H9 (cell line): ENCODE measurements around the gene SLC25A41. TPM values are rescaled to one million over a fixed set of nuclear protein-coding genes. Genes with fewer than 3 reads are reported as not detected.

Experiments
- DNase-seq: peaks from one replicate; pipeline ENCODE4 v3.0.0-alpha.2; 2017
- H2AFZ ChIP-seq: one replicate; pipeline ENCODE4 v1.6.1; 2013; ENCODE audit warnings: mild to moderate bottlenecking, low read length, control low read depth, moderate library complexity
- H2AK5ac ChIP-seq: 2 replicates; pipeline ENCODE4 v1.6.1; 2013; ENCODE audit warnings: low read length, control low read depth, mixed read lengths; ENCODE audit not compliant: insufficient read length
- H2BK120ac ChIP-seq: one replicate; pipeline ENCODE4 v1.6.1; 2013; ENCODE audit warnings: low read depth, mild to moderate bottlenecking, low read length, control low read depth, inconsistent platforms; ENCODE audit not compliant: poor library complexity, severe bottlenecking
- H2BK12ac ChIP-seq: 2 replicates; pipeline ENCODE4 v1.6.1; 2013; ENCODE audit warnings: low read length, control low read depth, mixed read lengths, low read depth; ENCODE audit not compliant: insufficient read length
- H2BK15ac ChIP-seq: 2 replicates; pipeline ENCODE4 v1.6.1; 2013; ENCODE audit warnings: low read depth, low read length, control low read depth
- H2BK20ac ChIP-seq: one replicate; pipeline ENCODE4 v1.6.1; 2013; ENCODE audit warnings: low read depth, mild to moderate bottlenecking, low read length, control low read depth, inconsistent platforms; ENCODE audit not compliant: poor library complexity, severe bottlenecking
- H2BK5ac ChIP-seq: 2 replicates; pipeline ENCODE4 v1.6.1; 2013; ENCODE audit warnings: low read length, control low read depth, mixed read lengths; ENCODE audit not compliant: insufficient read length
- H3K14ac ChIP-seq: 2 replicates; pipeline ENCODE4 v1.6.1; 2013; ENCODE audit warnings: low read length, control low read depth; ENCODE audit not compliant: insufficient read depth
- H3K18ac ChIP-seq: 2 replicates; pipeline ENCODE4 v1.6.1; 2013; ENCODE audit warnings: low read depth, mild to moderate bottlenecking, mixed read lengths, low read length, control low read depth; ENCODE audit not compliant: insufficient read length
- H3K23ac ChIP-seq: 2 replicates; pipeline ENCODE4 v1.6.1; 2013; ENCODE audit warnings: low read length, control low read depth, mixed read lengths, low read depth; ENCODE audit not compliant: insufficient read length
- H3K23me2 ChIP-seq: 2 replicates; pipeline ENCODE4 v1.6.1; 2013; ENCODE audit warnings: low read depth, mild to moderate bottlenecking, mixed read lengths, low read length, control low read depth; ENCODE audit not compliant: insufficient read length, poor library complexity, severe bottlenecking
- H3K27ac ChIP-seq: 2 replicates; pipeline ENCODE4 v1.5.1; 2013; ENCODE audit warnings: low read length, control low read depth, mixed read lengths, low read depth; ENCODE audit not compliant: insufficient read length
- H3K27me3 ChIP-seq: 2 replicates; pipeline ENCODE4 v1.6.1; 2013; ENCODE audit warnings: low read length, control low read depth, inconsistent platforms; ENCODE audit not compliant: insufficient read depth
- H3K4ac ChIP-seq: 2 replicates; pipeline ENCODE4 v1.6.1; 2013; ENCODE audit warnings: low read depth, mild to moderate bottlenecking, control low read depth, inconsistent platforms, low read length, moderate library complexity
- H3K4me1 ChIP-seq: 2 replicates; pipeline ENCODE4 v1.6.1; 2013; ENCODE audit warnings: low read length, control low read depth, inconsistent platforms; ENCODE audit not compliant: insufficient read depth
- H3K4me2 ChIP-seq: 2 replicates; pipeline ENCODE4 v1.6.1; 2013; ENCODE audit warnings: low read length, control low read depth, mixed read lengths; ENCODE audit not compliant: insufficient read length, insufficient read depth
- H3K56ac ChIP-seq: 2 replicates; pipeline ENCODE4 v1.6.1; 2013; ENCODE audit warnings: low read depth, mild to moderate bottlenecking, mixed read lengths, low read length, control low read depth; ENCODE audit not compliant: insufficient read length
- H3K79me1 ChIP-seq: 2 replicates; pipeline ENCODE4 v1.6.1; 2013; ENCODE audit warnings: low read depth, mild to moderate bottlenecking, moderate library complexity, low read length, control low read depth, inconsistent platforms; ENCODE audit not compliant: insufficient read depth, poor library complexity, severe bottlenecking
- H3K79me2 ChIP-seq: 2 replicates; pipeline ENCODE4 v1.6.1; 2013; ENCODE audit warnings: low read length, control low read depth, inconsistent platforms; ENCODE audit not compliant: insufficient read depth
- H3K9ac ChIP-seq: 2 replicates; pipeline ENCODE4 v1.6.1; 2013; ENCODE audit warnings: low read length, control low read depth, mixed read lengths; ENCODE audit not compliant: insufficient read length; ENCODE audit errors: extremely low read depth
- H3K9me3 ChIP-seq: one replicate; pipeline ENCODE4 v1.6.1; 2013; ENCODE audit warnings: low read depth, low read length, inconsistent platforms; ENCODE audit not compliant: control insufficient read depth
- H3T11ph ChIP-seq: one replicate; pipeline ENCODE4 v1.6.1; 2013; ENCODE audit warnings: mild to moderate bottlenecking, low read length, control low read depth, inconsistent platforms
- H4K20me1 ChIP-seq: one replicate; pipeline ENCODE4 v1.6.1; 2013; ENCODE audit not compliant: control insufficient read depth, insufficient read length, insufficient read depth
- H4K5ac ChIP-seq: 2 replicates; pipeline ENCODE4 v1.6.1; 2013; ENCODE audit warnings: low read depth, mild to moderate bottlenecking, mixed read lengths, low read length, control low read depth; ENCODE audit not compliant: insufficient read length
- H4K8ac ChIP-seq: replicated peaks from 2 replicates; pipeline ENCODE4 v1.6.1; 2013; ENCODE audit warnings: low read length, control low read depth, mixed read lengths, low read depth; ENCODE audit not compliant: insufficient read length
- H4K91ac ChIP-seq: 2 replicates; pipeline ENCODE4 v1.6.1; 2013; ENCODE audit warnings: low read depth, mild to moderate bottlenecking, moderate library complexity, mixed read lengths, low read length, control low read depth; ENCODE audit not compliant: insufficient read length
- H3K27ac Mint-ChIP-seq, 3 experiments: 2 replicates in 2 of 3; 3 replicates in 1 of 3; pipeline ENCODE4 v1.8.0; 2020 to 2021; ENCODE audit warnings: mixed read lengths in 3 of 3, mild to moderate bottlenecking in 1 of 3, moderate library complexity in 1 of 3
- H3K27me3 Mint-ChIP-seq: 2 replicates; pipeline ENCODE4 v1.8.0; 2021; ENCODE audit warnings: low read depth, mild to moderate bottlenecking, moderate library complexity, mixed read lengths
- H3K36me3 Mint-ChIP-seq, 3 experiments: 2 replicates in 2 of 3; 3 replicates in 1 of 3; pipeline ENCODE4 v1.8.0; 2020 to 2021; ENCODE audit warnings: low read depth in 3 of 3, mixed read lengths in 3 of 3; ENCODE audit not compliant: insufficient read depth in 1 of 3
- H3K4me1 Mint-ChIP-seq, 2 experiments: 2 replicates each; pipeline ENCODE4 v1.8.0; 2020; ENCODE audit warnings: mixed read lengths in 2 of 2
- H3K4me3 Mint-ChIP-seq, 2 experiments: 2 replicates in 1 of 2; 3 replicates in 1 of 2; pipeline ENCODE4 v1.8.0; 2020 to 2021; ENCODE audit warnings: mild to moderate bottlenecking in 2 of 2, mixed read lengths in 2 of 2, moderate library complexity in 1 of 2
- H3K9me3 Mint-ChIP-seq, 2 experiments: 2 replicates in 1 of 2; 3 replicates in 1 of 2; pipeline ENCODE4 v1.8.0; 2020; ENCODE audit warnings: mild to moderate bottlenecking in 2 of 2, mixed read lengths in 2 of 2, moderate library complexity in 1 of 2
- CTCF ChIP-seq: fragments of 200-600 bp; sonication (generic); conservative IDR thresholded peaks from 3 replicates; pipeline ENCODE4 v1.8.0; 2021; ENCODE audit warnings: antibody characterized with exemption, mild to moderate bottlenecking
- WGBS: extraction: QIAGEN DNeasy Blood & Tissue Kit; methylation state at CpG from one replicate; pipeline ENCODE4 v1.1.7; 2013; ENCODE audit warnings: missing lambda C conversion rate, low lambda C conversion rate, mixed read lengths; ENCODE audit not compliant: insufficient read length; ENCODE audit errors: extremely low coverage; 5-methylcytosine and 5-hydroxymethylcytosine counted together
- total RNA-seq: library from RNA; stranded (reverse); gene quantifications from 2 replicates; pipeline ENCODE4 v1.2.1, GENCODE V29; 2021

SLC25A41 gene
- total RNA-seq, 1 experiment from 2014 or later = 0.20 TPM

- no peak overlapping the region for H4K5ac ChIP-seq
- no peak overlapping the region for H3K27ac Mint-ChIP-seq
- TF ChIP-seq CTCF = no peak
- H2BK12ac ChIP-seq = no peak overlapping the region
- no peak overlapping the region for H2BK5ac ChIP-seq
- H3K4me3 Mint-ChIP-seq = no peak overlapping the region
- no peaks in the 10 kb centered on the region for H3K79me1 ChIP-seq
- no peak overlapping the region for H3K56ac ChIP-seq
- no peak overlapping the region for H3K23ac ChIP-seq
- H3K4me1 Mint-ChIP-seq = no peaks in the 10 kb centered on the region
- no peak overlapping the region for H4K91ac ChIP-seq
- peaks cover 4% of the 10 kb centered on the region in 2 experiments; a peak in 4 of 5 replicates for H3K9me3 Mint-ChIP-seq
- H2BK15ac ChIP-seq = no peak overlapping the region
- H2BK120ac ChIP-seq = no peak overlapping the region
- H4K20me1 ChIP-seq = no peaks in the 10 kb centered on the region
- H2AFZ ChIP-seq = no peak overlapping the region
- H3K4me1 ChIP-seq = no peaks in the 10 kb centered on the region
- H3K18ac ChIP-seq = no peak overlapping the region
- no peak for DNase-seq
- H2AK5ac ChIP-seq = no peak overlapping the region
- no peak overlapping the region for H2BK20ac ChIP-seq
- no peak overlapping the region for H3K9ac ChIP-seq
- peaks cover 56 to 81% (median 76%) of the 10 kb centered on the region in 3 experiments for H3K36me3 Mint-ChIP-seq
- H3K27ac ChIP-seq = no peak overlapping the region
- no peaks in the 10 kb centered on the region for H3K79me2 ChIP-seq
- H3K14ac ChIP-seq = no peak overlapping the region
- H4K8ac ChIP-seq = no peak overlapping the region
- no peaks in the 10 kb centered on the region for H3K23me2 ChIP-seq
- H3K4me2 ChIP-seq = no peak overlapping the region
- H3T11ph ChIP-seq = no peak overlapping the region
- H3K27me3 Mint-ChIP-seq = no peaks in the 10 kb centered on the region
- WGBS = no CpG with 5 or more reads among the region's 4 CpGs
- H3K27me3 ChIP-seq = no peaks in the 10 kb centered on the region
- H3K4ac ChIP-seq = no peak overlapping the region
- no peaks in the 10 kb centered on the region for H3K9me3 ChIP-seq
Measured at GRCh38 chr19:6384381-6384780, 49.2 kb downstream of the SLC25A41 start.
